Fibroblast of peridontal ligament (primary cell): Measurements from ENCODE around the gene BMPR1A.
A peak's percentile ranks its signal among the peaks of the same experiment; 100 is the strongest.

ENCODE experiments used
- DNase-seq: peaks from one replicate; pipeline ENCODE4 v3.0.0-alpha.2; 2010; ENCODE audit errors: extremely low read depth

Gene BMPR1A

DNA sequence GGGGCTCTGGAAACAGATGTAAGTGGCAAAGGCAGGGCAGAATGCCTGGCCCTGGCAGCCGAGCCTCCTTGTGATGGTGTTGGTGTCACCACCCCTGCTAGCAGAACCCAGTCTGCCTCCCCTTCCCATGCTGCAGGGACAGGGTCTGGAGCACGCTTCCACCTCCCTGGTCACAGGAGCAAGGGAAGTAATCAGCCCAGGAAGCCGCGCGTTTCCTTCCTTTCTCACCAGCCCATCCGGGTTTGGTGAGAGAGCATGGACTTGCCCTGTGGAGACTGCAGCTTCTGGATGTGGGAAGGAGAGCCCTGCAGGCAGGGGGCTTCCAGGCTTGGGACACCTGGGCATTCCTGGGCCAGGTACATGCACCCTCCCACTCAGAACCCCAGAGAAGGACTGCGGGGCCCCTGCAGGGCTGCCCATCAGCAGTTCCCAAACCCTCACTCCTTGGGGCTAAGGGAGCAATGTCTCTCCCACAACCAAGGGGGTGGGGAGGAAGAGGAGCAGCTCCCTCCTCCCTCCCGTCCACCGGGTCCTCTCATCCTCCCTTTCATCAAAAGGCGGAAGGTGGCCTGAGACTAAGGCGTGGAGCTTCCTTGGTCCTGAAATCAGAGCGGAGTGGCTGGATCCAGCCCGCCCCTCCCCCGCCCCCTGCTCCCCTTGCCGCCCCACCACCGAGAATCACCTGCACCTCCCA lies 199.2 kb downstream of the BMPR1A start:
- no peak for DNase-seq

DNA sequence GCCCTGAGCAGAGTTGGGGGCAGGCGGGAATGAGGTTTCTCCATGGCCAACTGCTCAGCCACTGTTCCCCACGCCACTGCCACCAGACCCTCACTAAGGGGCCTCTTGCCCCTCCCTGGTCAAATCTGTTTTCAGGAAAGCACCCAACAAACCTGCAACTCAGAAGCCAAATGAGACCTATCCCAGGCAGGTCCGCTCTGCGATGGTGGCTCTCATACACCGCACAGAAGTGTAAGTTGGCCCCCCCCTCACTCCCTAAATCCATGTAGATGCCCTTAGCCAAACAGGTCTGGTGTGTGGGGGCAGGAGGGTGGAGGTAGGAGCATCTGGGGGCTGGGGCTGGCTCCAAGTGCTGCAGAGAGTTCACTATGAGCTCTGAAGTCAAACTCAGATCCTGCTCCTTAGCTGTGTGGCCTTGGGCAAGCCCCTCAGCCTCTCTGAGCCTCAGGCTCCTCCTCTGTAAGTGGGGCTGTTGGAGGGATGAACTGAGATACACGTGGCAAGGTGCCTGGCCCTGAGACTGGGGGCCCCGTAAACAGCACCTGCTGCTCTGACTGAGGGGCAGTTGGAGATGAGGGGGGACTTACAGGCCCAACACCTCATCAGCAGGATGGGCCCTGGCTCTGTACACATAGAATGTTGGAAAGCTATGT lies 199.9 kb downstream of the BMPR1A start:
- no peak for DNase-seq

DNA sequence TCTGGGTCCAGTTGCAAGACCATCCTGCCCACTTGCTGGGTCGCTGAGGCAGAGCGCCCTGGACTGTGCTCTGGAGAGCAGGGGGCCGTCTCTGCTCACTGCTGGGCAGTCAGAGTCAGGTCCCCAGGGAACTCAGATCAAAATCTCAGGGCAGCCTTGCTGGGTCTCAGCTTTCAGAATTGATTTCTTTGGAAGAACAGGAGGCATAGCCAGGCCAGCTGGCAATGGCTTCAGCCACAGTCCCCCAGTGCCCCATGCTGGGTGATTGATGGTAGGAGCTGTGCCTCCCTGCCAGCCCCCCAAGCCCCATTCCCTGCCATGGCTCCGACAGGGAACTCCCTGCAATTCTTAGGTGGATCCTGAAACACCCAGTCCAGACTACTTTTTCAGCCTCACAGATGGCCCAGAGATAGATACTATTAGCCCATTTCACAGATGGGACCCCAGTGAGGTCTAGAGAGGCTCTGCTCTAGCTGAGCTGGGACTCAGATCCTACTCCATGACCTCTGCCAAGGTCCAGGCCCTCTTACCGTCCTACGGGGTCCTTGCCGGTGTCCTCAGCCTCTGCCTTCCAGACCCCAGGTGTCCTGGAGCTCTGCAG lies 200.5 kb downstream of the BMPR1A start:
- no peak for DNase-seq

DNA sequence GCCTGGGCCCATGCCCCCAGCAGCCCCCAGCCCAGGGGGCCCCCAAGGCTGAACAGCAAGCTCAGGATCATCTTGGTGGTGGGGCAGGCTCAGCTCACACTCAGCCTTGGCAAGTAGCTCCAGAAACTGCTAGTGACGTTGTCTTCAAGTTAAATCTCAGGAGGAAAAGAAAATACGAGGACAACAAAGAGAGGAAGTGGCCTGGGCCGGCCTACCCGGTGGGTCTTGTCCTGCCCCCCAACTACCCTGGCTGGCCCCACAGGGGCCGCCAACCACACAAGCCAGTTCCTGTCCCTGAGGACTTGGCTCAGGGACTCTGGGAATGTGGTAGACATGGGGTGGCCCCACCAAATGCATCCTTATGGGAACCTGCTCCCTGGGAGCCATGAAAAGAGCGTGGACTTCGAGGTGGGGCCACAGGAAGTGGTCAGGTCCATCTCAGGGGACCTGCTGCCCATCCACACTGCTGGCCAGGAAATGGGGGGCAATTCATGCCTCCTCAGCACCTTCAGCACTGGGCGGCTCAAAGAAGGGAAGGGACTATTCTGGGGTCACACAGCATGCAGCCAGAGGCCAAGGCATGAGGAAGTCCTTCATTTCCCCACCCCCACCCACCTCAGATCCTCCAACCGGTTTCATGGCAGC lies 201.2 kb downstream of the BMPR1A start, which contains the start of gene MMRN2:
Gene MMRN2 (minus strand): TSS at position 145 of the 645 bp plus-strand sequence. CDS start 74 bp downstream, at position 71.
- no peak for DNase-seq

DNA sequence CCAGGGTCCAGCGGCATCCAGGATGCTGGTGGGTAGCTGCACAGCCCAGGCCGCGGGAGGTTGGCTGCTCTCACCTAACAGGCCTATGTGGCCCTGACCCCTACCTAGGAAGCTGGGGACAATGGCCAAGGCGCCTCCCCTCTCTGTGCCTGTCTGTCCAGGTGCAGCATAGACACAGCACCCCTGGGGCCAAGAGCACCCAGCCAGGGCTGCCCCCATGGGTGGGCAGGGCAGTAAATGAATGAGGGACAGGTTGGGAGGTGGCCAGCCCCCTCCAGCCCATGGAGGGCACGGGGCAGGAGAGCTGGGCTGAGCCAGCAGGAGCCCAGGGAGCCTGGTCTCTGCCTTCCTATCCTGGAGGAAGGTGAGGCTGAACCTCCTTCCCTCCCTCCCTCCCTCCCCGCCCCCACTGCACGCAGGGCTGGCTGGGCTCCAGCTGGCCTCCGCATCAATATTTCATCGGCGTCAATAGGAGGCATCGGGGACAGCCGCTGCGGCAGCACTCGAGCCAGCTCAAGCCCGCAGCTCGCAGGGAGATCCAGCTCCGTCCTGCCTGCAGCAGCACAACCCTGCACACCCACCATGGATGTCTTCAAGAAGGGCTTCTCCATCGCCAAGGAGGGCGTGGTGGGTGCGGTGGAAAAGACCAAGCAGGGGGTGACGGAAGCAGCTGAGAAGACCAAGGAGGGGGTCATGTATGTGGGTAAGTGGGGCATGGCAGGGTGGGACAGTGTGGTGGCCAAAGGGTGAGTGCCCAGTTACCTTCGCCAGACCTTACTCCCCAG lies 201.9 kb downstream of the BMPR1A start, which contains the start of gene SNCG:
Gene SNCG (plus strand): TSS at position 484 of the 785 bp plus-strand sequence. CDS start 99 bp downstream, at position 583.
- DNase-seq, result no peak

DNA sequence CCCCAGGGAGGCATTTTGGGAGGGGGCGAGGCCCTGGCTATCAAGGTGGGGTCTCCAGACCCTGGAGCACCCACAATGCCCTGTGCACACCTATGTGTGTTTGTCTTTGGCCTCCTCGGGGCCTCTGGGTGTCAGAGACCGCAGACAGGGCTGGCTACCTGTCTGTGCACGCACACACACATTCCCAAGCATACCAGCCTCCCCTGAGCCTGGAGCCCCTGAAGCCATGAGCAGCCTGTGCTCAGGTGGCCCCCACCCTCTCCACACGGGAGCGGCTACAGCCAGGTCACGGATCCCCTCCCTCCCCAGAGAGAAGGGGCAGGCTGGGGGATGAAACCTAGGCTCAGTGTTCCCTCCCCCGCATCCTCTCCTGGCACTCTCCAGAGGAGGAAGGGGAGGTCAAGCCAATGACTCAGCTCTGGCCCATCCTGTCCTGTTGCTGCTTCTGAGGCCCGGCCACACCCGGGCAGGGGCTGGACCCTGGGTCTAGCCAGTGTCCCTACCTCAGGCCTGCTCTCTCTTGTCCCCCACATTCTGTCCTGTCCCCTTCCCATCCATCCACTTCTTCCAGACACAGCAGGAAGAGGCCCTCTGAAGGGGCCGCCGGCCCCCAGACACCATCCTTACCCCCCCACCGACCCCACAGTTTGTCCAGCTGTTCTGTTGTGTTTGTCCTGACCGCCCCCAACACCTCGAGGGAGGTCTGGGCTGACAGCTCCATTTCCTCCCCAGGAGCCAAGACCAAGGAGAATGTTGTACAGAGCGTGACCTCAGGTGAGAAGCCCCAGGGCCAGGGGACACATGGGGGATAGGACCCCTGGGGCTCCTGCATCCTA lies 202.7 kb downstream of the BMPR1A start:
- DNase-seq, result no peak

DNA sequence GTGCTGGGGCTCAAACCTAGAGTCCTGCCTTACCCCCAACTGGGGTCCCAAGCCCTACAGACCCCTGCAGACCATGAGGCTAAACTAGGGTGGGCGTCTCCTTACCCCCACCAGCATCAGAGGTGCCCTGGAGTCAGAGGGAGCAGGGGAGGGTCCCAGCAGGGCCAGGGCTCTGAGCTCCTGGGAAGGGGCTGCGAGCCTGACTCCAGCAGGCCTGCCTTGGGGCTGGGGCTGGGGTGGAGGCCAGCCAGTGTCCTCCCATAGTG lies 203.3 kb downstream of the BMPR1A start:
- DNase-seq, result no peak

DNA sequence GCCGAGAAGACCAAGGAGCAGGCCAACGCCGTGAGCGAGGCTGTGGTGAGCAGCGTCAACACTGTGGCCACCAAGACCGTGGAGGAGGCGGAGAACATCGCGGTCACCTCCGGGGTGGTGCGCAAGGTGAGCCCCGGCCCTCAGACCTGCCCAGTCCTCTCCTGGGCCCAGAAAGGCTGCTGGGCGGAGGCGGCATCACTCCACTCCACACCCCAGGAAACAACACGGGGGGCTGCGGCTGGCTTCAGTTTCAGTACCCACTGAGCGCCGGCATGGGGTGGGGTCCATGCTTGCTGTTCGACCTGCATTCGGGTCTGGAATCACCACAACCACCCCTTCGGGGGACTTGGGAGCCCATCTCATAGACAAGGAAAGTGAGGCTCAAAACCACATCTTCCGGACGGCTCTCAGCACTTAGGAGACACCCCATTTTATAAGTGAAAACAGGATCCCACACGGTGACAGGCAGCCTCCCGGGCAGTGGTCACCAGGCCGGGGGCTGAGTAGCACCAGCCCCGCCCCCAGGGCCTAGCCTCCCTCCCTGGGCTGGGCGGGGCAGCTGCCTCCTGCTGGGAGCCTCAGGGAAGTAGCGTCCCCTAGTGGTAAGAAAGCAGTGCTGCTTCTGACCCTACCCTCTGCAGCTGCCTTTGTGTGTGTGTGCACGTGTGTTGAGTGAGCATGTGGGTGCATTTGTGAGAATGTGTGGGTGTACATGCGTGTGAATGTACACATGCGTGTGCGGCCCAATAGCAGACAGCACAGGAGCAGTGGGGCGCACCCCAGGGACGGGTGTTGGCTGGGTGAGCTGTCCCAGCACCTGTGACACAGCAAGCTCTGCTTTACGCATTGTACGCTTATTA lies 203.8 kb downstream of the BMPR1A start:
- peak; percentile 37 for DNase-seq

DNA sequence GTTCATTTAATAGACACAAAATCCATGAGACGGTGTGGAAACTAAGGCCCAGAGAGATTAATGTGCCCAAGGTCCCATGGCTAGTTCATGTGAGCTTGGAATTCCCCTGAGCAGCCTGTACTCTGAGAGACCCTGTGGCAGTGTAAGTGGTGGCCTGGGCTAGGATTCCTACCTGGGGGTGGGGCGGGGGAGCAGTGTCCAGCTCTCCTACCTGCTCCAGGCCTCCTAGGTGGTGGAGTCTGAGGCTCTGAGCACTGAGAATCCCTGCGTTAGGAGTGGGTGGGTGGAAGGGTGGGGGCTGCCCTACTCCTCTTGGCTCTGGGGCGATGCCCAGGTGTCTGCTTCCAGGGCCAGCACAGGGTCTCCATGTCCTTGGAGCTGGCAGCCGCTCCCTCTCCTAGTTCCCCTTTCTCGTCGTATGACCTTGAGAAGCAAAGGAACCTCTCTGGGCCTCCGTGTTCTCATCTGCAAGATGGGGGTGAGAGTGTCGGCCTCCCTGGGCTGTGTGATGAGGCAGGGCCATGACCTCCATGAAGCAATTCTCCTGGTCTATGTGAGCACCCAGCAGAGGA lies 204.5 kb downstream of the BMPR1A start:
- DNase-seq, result no peak

DNA sequence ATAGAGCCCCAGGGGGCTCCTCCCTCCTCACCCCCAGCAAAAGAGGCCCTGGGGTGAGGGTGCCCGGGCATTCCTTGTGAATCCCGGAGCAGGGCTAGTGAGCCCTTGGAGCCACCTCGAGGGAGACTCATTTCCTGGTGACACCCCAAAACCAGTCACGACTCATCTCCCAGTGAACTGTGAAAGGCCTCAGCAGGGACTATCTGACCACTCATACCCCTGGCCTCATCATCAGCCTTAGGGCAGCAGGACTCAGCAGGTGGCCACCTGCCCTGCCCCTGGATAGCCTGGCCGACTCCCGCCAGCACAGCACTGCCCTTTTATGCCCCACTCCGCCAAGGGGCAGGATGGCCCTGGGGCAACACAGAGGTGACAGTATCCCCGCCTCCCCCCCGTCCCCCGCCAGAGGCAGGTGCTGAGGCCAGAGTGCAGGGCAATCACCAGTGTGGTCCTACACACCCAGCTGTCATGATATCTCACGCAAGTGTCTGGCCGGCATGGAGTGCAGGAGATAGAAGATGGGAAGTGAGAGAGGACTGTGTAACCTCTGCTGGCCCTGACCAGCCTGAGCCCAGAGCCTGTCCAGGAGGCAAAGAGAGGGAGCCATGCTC lies 205.2 kb downstream of the BMPR1A start:
- no peak for DNase-seq

DNA sequence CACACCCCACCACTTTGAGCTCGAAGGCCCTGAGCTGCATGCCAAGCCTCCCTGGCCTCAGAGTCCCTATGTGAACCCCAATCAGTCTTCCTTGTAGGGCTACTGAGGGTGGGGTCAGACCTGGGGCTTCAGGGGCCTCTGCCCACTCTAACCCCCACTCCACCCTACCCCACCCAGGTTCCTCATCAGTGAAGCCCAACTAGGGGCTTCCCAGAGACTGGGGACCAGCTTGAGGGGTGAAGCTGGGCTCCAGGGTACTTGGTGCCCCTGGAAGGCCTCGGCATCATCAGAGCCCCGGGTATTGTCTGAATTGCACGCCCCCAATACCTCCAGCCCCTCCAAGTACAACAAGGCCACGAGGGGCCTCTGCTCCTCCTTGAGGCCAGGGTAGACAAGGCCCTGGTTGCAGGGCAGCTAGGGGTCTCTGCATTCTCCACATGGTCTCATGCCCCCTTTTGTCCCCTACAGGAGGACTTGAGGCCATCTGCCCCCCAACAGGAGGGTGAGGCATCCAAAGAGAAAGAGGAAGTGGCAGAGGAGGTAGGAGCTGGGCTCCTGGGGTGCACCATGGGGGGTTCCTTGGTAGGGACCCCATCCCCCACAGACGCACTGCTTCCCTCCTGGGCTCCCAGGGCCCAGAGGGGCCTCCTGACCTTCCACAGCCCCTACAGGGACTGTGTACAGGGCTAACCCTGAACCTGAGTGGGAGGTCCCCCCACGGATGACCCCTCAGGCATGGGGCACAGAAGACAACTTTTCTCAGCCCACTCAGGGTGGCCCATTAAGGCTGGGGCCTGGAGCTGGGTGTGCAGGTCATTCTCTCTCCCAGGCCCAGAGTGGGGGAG lies 205.9 kb downstream of the BMPR1A start:
- no peak for DNase-seq

DNA sequence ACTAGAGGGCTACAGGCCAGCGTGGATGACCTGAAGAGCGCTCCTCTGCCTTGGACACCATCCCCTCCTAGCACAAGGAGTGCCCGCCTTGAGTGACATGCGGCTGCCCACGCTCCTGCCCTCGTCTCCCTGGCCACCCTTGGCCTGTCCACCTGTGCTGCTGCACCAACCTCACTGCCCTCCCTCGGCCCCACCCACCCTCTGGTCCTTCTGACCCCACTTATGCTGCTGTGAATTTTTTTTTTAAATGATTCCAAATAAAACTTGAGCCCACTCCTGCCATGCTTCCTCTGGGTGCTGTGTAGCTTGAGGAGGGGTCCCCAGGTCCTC lies 206.5 kb downstream of the BMPR1A start:
- no peak for DNase-seq

DNA sequence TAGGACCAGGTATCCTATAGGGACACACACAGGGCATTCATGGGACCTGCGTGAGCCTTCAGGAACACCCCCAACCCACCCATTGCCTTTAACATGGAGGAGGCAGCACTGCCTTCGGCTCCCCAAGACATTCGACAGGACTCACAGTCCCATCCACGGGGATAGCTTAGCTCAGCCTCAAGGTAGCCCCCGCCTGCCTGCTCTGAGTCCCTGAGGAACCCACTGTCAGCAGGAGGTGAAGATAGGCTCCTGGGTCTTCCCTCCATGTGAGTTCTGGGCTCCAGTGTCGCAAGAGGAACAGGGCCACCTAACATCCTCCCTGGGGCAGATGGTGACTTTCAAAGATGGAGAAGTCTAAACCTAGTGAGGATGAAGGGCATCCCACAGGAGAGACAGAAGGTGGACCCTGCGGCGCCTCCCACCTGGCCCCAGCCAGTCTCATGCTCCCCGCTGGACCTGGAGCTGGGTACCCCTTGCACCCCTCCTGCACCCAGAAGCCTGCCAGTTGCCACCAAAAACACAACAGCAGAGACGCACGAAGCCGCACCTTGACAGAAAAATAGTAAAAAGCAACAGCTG lies 207.0 kb downstream of the BMPR1A start:
- DNase-seq, result no peak

DNA sequence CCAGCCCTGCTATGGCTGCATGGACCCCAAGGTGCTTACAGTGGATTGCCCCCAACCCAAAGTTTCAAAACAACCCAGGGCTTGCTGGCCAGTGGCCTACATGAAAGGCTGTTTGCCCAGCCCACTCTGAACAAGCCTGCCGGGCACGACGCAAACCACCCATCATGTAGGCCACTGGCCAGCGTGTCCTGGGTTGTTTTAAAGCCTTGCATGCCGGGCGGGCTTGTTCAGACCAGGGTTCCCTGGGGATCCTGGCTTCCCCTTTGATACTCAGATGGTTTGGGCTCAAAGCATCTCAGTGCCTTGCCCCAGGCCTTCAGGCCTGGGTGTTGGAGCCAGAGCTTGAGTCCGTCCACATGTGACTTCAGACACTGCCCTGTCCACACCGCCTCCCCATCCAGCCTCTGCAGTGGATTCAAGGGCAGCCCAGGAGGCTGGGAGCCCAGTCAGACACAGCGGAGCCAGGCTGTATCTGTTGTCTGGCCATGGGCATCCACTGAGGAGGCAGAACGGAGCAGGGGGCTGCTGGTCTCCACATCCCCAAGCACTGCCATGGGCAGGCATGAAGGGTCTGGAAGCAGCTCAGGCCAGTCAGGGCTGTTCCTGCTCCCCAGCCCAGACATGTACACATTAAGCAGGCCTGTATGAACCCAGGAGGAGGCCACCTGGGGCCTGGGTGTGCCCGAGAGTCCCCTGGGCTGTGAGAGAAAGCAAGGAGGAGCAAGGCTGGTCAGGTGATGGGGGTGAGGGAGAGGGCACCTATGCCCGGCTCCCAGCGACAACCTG lies 207.8 kb downstream of the BMPR1A start:
- DNase-seq, result no peak

DNA sequence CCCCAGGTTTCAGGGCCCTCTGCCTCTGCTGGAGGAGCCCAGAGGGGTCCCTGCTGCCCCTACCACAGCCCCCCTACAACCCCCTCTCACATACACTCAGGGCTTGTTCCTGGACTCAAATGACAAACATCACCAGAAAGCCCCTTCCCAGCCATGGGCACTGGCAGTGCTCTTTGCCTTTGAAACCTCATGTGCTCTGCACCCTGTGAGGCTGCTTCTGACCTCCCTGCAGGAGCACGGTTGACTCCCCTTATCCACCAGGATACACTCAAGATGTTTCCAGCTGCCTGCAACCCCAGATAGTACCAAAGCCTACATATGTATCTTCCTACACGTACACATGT lies 208.4 kb downstream of the BMPR1A start:
- no peak for DNase-seq

DNA sequence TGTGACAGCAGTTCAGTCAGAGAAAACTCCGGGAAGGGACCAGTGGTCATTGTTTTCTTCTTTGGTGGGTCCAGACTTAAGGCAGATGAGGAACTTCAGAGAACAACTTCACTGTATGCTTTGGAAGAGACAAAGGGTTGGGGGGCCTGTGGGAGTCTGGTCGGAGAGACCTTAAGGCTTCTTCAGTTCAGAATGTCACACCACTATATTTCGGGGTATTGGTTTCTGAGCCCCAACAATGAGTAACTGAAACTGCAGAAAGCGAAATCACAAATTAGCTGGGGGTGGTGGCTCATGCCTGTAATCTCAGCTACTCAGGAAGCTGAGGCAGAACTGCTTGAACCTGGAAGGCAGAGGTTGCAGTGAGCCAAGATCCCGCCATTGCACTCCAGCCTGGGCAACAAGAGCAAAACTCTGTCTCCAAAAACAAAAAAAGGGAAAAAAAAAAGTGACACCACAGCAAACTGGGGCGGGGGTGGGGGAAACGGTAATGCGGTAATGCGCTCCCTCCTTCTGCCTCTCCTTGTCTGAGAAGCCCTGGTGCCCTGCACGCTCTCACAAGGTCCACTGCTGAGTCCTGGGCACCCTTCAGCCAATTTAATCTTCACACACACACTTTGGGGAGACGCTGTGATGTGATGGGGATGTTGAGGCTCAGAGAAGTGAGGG lies 209.7 kb downstream of the BMPR1A start:
- no peak for DNase-seq

DNA sequence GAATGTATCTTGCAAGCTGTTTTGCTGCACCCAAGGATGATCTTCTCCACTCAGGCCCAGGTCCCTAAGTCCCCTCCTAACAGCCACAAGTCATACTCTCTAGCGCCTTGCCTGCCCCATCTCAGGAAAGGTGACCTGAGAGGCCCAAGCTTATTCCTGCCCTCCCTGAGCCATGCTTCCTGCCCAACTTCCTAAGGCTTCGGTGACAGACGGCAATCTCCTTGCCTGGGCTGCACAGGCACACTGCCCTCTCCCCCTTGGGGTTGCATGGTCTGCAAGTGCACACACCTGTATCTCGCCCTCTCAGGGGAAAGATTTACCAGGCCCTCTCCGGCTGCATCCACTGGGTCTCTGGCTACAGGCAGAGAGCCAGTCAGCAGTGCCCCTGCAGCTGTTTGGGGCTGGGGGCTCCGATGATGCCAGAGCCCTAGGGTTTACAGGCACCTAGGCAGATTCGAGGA lies 211.1 kb downstream of the BMPR1A start:
- DNase-seq, result no peak
